Lower lobe of right lung (tissue), 2 donors: Measurements from ENCODE around the gene CD4. TPM values are rescaled to one million over a fixed set of nuclear protein-coding genes. Genes with fewer than 3 reads are reported as not detected.

Experiments used
- ATAC-seq, 2 donors: fragments of 200-7000 bp; cut with Tn5 transposase; one replicate each; pipeline ENCODE4 v1.9.1; 2020 to 2022; ENCODE audit warnings: mild to moderate bottlenecking in 2 of 2, moderate library complexity in 2 of 2
- DNase-seq: peaks from one replicate; pipeline ENCODE4 v3.0.0-alpha.2; 2020
- H3K27ac ChIP-seq: fragments of 200-600 bp; one replicate; pipeline ENCODE4 v1.8.0; 2022
- H3K27me3 ChIP-seq: fragments of 200-600 bp; one replicate; pipeline ENCODE4 v1.8.0; 2022; ENCODE audit warnings: low read depth
- H3K36me3 ChIP-seq: fragments of 200-600 bp; one replicate; pipeline ENCODE4 v1.8.0; 2022; ENCODE audit warnings: mild to moderate bottlenecking
- H3K4me1 ChIP-seq: fragments of 200-600 bp; one replicate; pipeline ENCODE4 v1.8.0; 2022
- H3K4me3 ChIP-seq: fragments of 200-600 bp; one replicate; pipeline ENCODE4 v1.8.0; 2022; ENCODE audit warnings: mild to moderate bottlenecking
- H3K9me3 ChIP-seq: fragments of 200-600 bp; one replicate; pipeline ENCODE4 v1.8.0; 2022
- CTCF ChIP-seq: fragments of 200-600 bp; IDR thresholded peaks from one replicate; pipeline ENCODE4 v1.8.0; 2022; ENCODE audit warnings: antibody characterized with exemption, mild to moderate bottlenecking
- intact Hi-C: fragments of 100-400 bp; cut with DNase I; formaldehyde crosslinking; loops from one replicate; pipeline ENCODE4 v1.11.0; 2022
- total RNA-seq: library from RNA; stranded (reverse); fragmentation: NEBNext Ultra II Directional; extraction: Animal tissue kit (Norgen Biotek cat#: 25700); gene quantifications from one replicate; pipeline ENCODE4 v1.2.1, GENCODE V29; 2021
- donor health status: DM: no; HTN: yes; CAD: no; lungs with severe emphysema.

CD4 gene
- total RNA-seq, 1 donor from 2014 or later, result 80.3 TPM

DNA sequence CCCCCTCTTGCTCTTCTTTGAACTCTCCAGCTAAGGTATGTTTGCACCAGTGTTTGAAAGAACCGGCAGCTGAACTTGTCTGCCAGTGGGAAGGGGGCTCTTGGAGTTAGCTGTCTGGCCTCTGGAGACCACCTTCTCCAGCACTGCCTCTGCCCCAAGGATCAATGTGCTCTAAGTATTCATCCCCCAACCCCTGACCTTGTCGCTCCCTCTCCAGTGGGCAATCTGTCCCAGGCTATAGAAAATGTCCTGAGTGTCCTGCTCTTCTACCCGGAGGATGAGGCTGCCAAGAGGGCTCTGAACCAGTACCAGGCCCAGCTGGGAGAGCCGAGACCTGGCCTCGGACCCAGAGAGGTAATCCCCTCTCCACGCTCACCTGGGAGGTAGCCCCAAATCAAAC, 41.7 kb downstream of the CD4 start:
- intact Hi-C loops, result no loop called here
- TF ChIP-seq CTCF, result no peak

DNA sequence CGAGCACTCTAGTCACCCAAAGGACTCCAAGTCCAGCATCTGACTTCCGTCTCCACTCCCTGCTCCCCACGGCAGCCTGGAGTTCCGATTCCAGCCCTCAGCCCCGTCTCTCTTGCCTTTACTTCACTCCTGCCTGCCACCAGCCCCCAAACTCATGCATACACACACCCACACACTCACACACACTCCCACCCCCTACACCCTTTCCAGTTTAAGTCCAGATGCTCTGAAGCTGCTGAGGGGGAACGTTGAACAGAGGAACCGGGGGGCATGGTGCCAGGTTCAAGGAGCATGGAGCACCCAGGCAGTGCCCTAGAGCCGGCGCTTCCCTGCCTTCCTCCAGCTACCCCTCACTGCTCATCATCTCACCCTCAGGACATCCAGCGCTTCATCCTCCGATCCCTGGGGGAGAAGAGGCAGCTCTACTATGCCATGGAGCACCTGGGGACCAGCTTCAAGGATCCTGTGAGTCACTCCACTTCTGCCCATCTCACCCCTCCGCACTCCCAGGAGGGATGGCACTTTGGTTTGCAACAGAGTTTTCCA, 42.2 kb downstream of the CD4 start:
- TF ChIP-seq CTCF, result no peak
- intact Hi-C loops, result no loop called here
- H3K27me3 ChIP-seq, result peaks cover 23% of the 10 kb centered on the region
- peaks cover 8% of the 10 kb centered on the region for H3K36me3 ChIP-seq
- H3K4me3 ChIP-seq, result no peak overlapping the region
- no peaks in the 10 kb centered on the region for H3K9me3 ChIP-seq
- DNase-seq (no peak), ATAC-seq (no peak)
- H3K27ac ChIP-seq, result no peak overlapping the region
- H3K4me1 ChIP-seq, result peaks cover 16% of the 10 kb centered on the region

More for the DNA sequence above, 41.7 kb downstream of the CD4 start:
- Histone ChIP-seq H3K4me1 (peaks cover 16% of the 10 kb centered on the region), H3K36me3 (peaks cover 8% of the 10 kb centered on the region), H3K27me3 (peaks cover 24% of the 10 kb centered on the region), H3K9me3 (no peaks in the 10 kb centered on the region), H3K4me3 (no peak overlapping the region), H3K27ac (no peak overlapping the region)
- DNase-seq (no peak), ATAC-seq (no peak)

DNA sequence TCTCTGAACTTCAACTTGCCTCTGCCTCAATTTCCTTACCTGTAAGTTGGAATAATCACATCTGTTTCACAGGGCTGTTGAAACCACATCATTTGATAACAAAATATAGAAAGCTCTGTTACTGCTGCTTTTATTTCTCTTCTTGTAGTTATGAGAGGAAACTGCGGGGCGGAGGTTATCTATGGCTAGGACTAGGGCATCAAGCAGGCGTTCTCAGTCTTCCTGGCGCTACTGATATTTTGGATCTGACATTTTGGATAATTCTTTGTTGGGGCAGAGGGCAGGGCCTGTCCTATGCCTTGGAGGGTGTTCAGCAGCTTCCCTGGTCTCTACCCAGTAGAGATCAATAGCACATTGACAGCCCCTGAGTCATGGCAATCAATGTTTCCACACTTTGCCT, 42.8 kb downstream of the CD4 start:
- peaks cover 8% of the 10 kb centered on the region for H3K36me3 ChIP-seq
- no peak overlapping the region for H3K27ac ChIP-seq

DNA sequence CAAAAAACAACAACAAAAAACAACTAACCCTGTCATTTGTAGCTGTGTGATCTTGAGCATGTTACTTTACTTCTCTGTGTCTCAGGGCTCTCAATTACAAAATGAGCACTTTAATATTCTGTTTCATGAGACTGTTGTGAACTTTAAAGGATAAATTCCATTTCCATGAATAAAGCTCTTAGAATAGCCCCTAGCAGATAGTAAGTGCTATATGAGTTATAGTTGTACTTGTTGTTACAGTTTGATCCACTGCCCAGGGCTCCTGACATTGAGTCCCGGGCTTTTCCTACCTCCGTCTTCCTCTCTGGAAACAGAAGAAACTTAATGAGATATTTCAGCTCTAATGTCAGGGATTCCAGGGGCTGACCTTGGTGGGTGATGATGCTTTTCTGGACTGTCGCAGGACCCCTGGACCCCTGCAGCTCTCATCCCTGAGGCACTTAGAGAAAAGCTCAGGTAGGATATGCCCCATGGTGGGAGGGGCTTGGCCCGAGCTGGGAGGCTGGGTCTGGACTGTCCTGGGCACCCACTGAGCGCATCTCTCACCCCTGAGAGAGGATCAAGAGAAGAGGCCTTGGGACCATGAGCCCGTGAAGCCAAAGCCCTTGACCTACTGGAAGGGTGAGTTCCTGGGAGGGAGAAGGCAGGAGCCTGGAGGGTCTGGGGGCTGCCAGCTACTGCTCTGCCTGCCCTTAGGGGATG, 44.0 kb downstream of the CD4 start:
- no peak for DNase-seq
- Histone ChIP-seq H3K27me3 (peaks cover 14% of the 10 kb centered on the region), H3K9me3 (no peaks in the 10 kb centered on the region), H3K36me3 (peaks cover 12% of the 10 kb centered on the region), H3K4me3 (no peak overlapping the region), H3K4me1 (peaks cover 9% of the 10 kb centered on the region), H3K27ac (no peak overlapping the region)
- intact Hi-C loops, result no loop called here
- no peak for TF ChIP-seq CTCF
- no peak for ATAC-seq

More for the DNA sequence above, 42.8 kb downstream of the CD4 start:
- Histone ChIP-seq H3K4me1 (peaks cover 14% of the 10 kb centered on the region), H3K4me3 (no peak overlapping the region), H3K27me3 (peaks cover 17% of the 10 kb centered on the region), H3K9me3 (no peaks in the 10 kb centered on the region)
- no peak for TF ChIP-seq CTCF
- ATAC-seq (no peak), DNase-seq (no peak)
- intact Hi-C loops, result no loop called here

- intact Hi-C loops, result no loop called here
- Histone ChIP-seq H3K4me1 (peaks cover 3% of the 10 kb centered on the region), H3K27ac (no peak overlapping the region), H3K4me3 (no peak overlapping the region), H3K27me3 (peaks cover 11% of the 10 kb centered on the region), H3K36me3 (peaks cover 13% of the 10 kb centered on the region), H3K9me3 (no peaks in the 10 kb centered on the region)
- no peak for DNase-seq
- no peak for TF ChIP-seq CTCF
- ATAC-seq, result no peak
Measured at GRCh38 chr12:6834254-6834653, 44.9 kb downstream of the CD4 start.
